GM21576 (cell line): Measurements from ENCODE around the gene TEKT5.

Source experiments
- ATAC-seq: cut with Tn5 transposase; IDR thresholded peaks from one replicate; pipeline ENCODE4 v1.9.1; 2021; ENCODE audit warnings: mild to moderate bottlenecking, moderate library complexity; ENCODE audit not compliant: unreplicated experiment

TEKT5 gene

DNA sequence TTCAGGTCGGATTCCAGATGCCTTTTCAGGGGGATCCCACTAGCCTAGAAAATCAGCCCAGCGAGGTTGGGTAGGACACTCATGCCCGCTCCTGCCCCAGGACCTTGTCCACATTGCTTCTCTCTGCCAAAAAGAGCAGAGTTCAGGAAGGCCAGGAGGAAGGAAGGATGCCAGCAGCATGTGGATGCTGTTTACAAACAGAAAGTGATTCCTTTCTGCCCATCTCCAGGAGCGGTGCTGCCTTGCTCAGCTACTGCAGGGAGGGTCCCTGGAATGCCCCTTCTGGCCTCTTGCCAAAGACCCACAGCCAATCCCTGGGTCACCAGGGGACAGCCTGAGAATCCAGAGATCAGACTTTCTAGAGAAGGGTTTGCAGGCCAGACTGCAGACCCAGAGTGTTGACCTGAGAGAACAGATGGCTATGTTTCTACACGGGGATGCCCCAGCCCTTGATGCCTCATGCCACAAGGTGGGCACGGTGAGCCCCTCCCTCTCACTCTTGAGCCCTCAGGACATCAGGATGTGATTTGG lies 82.0 kb downstream of the TEKT5 start:
- ATAC-seq, result no peak

DNA sequence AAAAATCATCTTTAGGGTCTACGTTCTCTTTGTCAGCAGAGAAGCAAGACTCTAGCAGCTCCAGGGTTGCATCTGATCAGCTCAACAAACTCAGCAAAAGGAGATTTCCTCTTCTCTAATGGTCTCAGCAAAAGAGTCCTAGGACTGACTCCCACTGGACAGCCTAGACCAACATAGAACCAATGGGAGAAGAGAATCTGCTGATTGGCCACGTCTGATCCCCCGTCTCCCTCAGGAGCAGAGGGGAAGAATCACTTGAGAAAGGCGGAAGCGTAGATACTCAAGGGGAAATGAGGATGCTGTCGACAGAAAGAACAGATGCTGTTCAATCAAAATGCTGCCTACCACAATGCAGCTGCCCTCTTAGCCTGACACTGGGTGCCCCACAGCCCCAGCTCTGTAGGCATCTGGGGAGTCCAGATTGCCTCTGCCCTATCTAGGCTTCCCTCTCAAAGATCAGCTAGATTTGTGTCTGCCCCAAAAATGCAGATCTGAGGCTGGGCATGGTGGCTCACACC lies 82.8 kb downstream of the TEKT5 start:
- ATAC-seq, result no peak

DNA sequence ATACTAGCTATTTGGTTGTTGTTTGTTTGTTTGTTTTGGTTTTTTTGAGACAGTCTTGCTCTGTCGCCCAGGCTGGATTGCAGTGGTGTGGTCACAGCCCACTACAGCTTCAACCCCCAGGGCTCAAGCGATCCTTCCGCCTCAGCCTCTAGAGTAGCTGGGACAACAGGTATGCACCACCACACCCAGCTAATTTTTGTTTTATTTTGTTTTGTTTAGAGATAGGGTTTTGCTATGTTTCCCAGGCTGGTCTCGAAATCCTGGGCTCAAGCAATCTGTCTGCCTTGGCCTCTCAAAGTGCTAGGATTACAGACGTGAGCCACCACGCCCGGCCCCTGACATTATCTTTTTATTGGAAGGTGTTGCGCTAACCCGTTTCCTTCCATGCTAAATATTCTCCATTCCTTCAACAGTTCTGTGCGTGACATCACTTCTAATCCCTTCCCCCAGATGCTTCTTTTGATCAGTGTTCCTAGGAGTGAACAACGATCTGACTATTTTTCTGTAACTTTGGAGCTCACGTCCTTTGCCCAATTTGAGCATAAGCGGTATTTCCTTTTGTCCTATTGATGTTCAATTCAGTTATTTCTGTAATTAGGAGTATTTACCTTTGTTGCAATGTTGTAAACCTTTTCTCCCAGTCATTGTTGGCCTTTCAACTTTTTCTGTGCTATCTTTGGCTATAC lies 84.1 kb downstream of the TEKT5 start:
- no peak for ATAC-seq

DNA sequence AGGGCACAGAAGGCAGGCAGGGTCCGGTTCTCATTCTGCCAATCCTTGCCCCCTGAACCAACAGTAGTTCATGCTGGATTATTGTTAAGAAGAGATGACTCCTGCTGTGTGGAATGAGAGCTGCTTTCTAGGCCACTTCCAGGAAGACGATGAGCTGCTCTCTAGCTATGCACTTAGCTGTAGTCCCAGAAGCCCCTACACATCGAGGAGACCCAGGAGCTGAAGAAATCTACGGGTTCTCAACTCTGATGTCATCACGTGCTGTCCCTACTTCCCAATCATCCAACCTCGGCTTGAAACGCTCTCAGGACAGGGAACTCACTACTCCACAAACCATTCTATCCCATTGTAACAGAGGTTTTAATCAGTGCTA lies 85.3 kb downstream of the TEKT5 start:
- no peak for ATAC-seq

DNA sequence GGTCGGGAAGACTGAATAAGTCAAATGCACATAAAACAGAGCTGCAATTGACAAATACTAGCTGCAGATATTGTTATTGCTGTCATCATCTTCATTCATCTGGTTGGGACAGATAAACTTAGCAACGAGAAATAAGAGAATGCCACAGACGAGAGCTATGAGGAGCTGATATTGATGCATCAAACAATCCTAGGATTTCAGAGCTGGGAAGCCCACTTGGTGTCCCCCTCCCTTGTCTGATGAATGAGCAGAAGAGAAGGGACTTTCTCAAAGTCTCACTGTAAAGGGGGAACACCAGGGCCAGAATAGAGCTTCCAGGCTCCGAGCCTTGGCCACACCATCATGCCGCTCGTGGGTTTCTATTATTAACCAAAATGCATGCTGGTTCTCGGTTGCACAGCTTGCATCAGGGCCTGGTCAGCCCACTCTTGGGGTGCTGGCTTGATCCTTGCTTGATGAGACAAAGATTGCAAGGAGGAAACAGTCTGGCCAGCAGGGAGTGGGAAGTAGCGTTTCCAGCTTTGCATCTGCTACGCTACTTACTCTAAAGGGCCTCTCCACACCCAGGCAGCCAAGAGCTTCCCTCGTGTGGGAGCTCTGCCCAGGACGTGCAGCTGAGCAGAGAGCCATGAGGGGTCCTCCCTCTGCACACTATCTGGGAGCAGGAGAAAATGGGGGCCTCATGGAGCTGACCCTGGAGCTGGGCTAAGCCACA lies 85.9 kb downstream of the TEKT5 start:
- no peak for ATAC-seq

DNA sequence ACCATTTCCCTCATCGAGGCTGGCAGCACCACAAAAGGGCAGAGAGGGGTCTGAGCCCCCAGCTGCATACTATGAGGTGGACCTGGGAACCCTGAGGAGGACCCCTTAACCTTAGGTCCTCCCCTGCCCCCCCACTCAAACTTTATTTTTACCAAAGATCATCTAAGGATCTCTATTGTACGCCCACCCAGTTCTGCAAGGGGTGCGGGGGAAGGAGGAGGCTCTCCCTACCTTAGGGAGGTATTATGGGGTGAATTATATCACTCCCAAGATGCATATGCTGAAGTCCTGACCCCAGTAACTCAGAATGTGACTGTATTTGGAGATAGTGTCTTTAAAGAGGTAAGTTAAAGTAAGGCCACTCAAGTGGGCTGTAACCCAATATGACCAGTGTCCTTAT lies 87.6 kb downstream of the TEKT5 start:
- ATAC-seq, result no peak

DNA sequence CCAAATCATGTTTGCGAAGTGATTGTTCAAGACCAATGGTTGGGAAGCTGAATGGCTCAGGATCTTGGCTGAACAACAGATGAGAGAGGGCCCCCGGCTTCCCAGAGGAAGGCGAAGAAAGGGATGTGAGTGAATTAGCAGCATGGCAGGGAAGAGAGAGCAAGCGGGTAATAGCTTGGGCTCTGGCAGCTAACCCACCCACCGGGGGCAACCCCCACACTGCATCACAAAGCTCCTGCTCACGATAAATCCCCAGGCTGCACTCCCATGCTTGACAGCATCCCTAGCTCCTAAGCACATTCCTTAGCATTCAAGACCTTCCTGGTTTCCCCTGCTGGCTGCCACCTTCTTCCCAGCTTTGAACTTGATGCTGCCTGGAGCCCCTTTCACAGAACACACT lies 88.1 kb downstream of the TEKT5 start:
- ATAC-seq, result no peak

DNA sequence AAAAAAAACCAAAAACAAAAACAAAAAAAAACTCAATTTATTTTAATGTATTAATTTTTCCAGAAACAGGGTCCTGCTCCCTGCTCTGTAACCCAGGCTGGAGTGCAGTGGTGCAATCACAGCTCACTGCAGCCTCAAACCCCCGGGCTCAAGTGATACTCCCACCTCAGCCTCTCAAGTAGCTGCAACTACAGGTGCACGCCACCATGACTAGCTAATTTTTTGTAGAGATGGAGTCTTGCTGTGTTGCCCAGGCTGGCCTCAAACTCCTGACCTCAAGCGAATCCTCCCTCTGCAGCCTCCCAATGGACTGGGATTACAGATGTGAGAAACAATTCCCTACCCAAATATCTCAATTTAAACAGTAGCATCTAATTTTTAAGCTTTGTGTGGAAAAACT lies 89.1 kb downstream of the TEKT5 start:
- no peak for ATAC-seq

DNA sequence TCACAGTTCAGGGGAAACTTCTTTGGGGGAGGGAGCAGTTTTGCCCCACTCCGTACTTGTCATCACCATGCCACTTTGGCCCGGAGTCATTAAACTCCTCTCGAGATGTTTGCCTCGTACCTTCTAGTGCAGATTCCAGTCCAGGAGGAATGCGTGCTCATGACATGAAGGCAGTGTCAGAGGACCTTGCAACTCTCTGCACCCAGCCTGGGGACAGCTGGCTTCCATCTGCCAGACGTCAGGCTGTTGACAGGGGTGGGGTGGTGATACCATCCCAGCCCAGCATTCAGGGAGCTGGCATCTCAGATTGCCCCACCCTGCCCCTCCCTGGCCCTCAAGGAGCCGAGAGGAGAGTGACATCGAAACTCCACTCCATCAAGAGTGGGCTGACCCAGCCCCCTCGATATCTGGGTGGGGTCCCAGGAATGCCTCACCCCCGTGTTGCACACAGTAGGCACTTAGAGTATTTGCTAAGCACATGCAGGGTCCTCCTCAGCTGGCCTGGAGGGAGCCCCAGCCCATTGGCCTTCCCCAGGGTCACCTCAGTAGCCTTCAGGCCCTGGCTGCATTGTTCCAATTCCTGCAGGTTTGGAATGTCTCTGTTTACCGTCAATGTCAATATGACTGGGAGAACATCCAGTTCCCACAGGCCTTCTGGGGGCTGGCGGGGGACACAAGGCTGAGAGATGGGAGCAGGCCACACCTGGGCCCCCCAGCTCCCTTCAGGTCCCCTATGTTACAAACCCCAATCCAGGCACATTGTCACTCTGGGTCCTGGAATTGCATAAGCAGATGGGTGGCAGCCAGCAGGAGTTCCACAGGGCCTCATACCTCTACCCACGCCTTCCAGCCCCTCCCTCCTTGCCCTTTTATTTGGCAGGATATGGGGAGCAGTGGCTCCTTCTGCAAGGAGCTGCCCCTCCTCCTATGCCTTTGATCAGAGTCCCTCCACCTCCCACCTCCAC lies 93.0 kb downstream of the TEKT5 start:
- ATAC-seq, result no peak

DNA sequence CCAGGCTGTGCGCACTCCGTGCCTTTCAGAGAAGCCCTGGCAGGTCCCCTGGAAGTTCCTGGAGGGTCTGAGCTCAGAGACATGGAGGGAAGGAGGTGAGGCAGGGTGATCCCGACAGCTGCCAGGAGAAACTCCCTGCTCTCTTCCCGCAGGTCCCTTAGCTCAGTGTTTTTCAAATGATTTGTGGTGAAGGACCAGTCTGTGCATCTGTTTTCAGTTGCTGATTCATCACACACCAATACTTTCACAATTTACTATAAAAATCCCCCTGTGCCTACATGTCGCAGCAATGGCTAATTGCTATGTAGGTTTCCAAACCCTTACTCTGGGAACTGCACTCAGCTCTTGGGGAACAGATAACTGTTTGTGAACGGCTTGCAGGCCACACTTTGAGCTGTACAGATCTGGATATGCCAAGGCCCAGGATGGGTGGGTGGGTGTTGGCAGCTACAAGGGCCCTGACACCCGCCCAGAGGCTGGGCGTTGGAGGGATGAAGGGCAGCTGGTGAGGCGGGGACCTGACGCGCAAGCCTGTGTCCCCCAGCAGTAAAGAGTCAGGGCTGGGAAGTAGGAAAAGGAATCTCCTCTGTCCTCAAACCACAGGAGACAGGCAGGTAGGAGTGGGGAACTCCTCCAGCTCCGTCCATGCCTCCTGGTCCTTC lies 93.8 kb downstream of the TEKT5 start:
- ATAC-seq, result no peak

DNA sequence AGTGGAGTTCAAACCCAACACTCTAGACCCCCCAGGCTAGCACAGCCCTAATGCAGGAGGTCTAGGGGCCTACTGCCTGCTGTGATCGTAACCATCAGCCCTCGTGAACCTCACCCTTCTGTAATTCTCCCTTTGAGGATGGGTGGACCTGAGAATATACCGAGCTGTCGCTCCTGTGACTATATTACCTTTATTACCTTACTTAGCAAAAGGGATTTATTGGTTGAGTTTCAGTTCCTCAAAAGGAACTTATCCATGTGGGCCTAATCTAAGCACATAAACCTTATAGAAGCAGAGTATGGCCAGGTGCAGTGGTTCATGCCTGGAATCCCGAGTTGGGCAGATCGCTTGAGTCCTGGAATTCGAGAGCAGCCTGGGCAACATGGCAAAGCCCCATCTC lies 95.1 kb downstream of the TEKT5 start:
- ATAC-seq, result peak; percentile 44

DNA sequence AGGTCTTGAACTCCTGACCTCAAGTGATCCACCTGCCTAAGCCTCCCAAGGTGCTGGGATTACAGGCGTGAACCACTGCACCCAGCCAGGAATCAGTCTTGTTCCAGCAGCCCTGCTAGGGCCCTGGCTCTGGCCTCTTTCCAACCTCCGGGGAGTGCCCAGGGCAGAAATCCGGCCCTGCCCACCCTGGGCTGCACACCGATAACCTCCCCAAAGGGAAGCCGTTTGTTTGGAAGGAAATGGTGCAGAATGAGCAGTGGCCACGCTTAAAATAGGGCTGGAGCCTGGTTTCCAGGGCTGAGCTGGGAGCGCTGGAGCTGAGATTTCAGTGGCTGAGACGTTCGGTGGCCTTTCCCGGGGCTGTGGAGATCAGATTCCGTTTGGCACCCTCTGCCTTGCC lies 96.6 kb downstream of the TEKT5 start:
- no peak for ATAC-seq

DNA sequence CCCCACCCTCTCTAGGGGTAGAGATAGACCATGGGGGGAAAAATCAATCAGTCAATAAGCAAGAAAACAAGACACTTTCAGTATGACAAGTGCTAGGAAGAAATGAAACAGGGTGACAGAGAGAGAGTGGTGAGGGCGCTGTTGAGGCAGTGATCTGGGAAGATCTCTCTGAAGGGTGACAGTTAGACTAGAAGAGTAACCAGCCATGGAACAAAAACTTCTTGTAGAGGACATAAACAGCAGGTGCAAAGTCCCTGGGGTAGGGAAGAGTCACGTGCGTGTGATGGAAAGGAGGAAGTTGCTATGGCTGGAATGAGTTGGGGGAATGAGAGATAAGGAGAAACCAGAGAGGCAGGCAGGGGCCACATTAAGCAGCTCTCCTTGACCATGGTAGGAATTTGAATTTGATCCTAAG lies 97.5 kb downstream of the TEKT5 start:
- no peak for ATAC-seq

DNA sequence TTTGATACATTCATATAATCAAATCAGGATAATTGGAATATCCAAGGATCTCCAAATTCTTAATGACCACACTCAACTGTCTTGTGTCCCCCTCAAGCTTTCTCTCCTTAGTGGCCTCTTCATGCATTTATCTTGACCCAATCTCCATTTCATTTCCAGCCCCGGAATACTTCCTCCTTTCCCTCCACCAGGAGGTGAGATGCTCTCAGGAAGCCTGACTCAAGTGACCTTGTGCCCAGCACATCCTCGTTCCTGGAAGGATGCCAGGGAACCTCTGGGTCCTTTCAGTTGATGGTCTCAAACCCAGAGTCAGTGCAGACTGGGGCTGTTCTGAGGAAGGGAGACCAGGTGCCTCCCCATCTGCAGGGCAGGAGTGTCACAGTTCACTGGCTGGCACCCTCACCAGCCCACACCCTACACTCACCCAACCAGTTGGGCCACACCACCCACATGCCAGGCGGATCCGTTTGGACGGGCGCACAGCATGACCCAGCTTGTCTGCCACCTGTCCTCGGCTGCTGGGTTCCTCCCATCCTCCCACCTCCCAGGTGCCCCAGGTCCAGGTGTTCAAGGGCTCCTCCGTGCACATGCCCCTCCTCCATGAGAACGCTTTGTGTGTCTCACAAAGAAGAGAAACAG lies 100.3 kb downstream of the TEKT5 start:
- ATAC-seq, result no peak

DNA sequence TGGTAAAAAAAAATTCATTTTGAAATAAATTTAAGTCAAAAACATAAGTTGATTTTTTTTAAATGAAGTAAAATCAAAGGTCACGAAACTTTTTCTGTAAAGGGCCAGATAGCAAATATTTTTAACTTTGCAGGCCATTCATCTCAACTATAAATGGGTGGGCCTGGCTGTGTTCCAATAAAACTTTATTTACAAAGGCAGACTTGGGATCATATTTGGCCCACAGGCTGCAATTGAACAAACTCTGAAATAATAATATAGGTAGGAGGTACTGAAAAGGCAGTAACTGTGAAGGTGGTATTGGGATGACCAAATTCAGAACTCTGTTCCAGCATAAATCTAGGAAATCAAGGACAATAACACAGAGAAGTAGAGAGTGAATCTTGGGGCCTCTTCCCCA lies 102.1 kb downstream of the TEKT5 start:
- ATAC-seq, result no peak

DNA sequence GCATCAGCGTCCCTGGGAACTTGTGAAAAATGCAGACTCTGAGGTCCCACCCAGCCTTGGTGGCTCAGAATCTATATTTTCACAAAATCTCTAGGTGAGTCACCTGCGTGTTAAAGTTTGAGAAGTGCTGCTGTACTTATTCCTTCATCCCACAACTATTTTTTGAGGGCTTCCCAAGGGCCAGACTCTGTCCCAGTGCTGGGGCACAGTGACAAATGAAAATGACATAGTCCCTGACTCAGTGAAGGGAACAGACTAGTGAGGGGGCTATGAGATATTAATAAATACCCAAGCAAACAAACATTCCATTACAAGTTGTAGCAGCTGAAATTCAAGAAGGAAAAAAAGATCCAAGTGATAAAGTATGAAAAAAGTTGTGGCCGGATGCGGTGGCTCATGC lies 104.4 kb downstream of the TEKT5 start:
- no peak for ATAC-seq

DNA sequence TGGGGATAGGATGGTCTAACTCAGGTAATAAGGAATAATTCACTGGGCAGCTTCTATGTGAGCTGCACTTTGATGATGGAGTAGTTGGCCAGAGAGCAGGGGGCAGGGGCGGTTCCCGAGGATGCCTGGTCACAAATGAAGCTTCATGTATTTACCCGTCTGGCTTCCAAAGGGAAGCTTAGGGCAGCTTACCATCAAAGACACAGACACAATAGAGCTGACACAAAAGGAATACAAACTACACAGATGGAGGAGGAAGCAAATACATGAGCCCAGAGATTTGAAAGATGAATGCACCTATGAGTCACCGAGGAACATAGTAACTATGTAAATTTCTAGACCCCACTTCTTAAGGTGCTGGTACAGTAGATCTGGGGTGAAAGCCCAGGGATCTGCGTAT lies 105.6 kb downstream of the TEKT5 start:
- no peak for ATAC-seq

DNA sequence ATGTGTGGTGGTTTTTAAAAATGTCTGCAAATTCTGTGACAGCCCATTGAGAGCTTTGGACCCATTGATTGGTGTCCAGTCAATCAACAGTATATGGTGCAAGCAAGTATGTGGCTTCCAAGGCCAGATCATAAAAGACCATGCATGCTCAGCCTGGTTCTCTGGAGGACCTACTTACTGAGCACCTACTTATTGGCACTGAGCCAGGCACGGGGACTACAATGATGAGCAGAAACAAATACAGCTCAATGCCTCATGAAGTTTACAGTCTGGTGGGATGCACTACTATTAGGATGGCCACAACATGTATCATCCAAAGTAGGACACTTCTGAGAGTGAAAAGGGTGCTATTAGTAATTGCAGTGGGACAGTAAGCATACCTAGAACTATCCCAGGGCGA lies 107.1 kb downstream of the TEKT5 start:
- ATAC-seq, result no peak

DNA sequence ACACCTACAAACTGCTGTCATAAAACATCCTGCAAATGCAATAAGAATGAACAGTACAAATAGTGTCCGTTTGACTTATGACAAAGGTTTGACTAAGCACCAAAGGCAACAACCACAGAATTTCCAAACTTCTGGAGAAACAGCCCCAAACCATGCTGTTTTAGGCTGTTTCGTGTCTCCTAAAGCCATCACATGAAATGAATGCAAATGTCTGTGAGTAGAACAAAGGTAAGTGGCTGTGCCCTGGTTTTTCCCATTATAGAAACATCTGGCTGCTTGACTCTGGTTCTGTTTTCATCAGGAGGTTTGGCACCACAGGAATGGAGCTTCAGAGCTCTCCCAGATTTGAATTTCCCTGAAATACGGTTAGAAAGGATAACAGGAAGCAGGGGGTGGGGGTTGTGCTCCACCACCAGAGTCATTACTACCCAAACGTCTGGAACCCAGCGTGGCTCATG lies 109.7 kb downstream of the TEKT5 start:
- ATAC-seq, result no peak

DNA sequence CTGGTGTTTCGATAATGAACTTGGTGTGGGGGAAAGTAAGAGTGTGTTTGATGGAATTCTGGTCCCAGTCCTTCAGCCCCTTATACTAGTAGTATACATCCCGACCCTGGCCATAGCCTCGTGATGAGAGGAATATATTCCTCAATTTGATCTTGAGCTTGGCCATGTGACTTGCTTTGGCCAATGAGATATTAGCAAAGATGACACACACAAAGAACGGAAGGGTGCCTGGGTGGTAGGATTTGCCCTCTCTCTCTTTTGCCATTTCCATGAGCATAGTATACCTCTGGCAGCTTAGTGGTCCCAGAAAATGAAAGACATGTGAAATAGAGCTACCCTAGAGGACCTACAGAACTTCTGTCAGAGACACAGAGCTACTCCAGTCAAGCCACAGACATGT lies 111.5 kb downstream of the TEKT5 start:
- ATAC-seq, result no peak
